IMR-90 (cell line): Measurements from ENCODE around the gene LGALS4. TPM values are rescaled to one million over a fixed set of nuclear protein-coding genes. Genes with fewer than 3 reads are reported as not detected.
"Not testable (repeated sequence)": the region's sequence is repeated elsewhere in the genome, so short reads cannot be mapped to it uniquely, and the experiment has no call there.

ENCODE experiments used
- ATAC-seq: fragments of 200-7000 bp; cut with Tn5 transposase; 2 replicates; pipeline ENCODE4 v1.9.1; 2020; ENCODE audit warnings: low read depth, mild to moderate bottlenecking, moderate library complexity
- BruUV-seq: library from RNA; stranded (reverse); fragments of 400-500 nt; replicated peaks from 2 replicates; lab custom pipeline; 2021; lab: Mats Ljungman, UMichigan
- CTCF ChIA-PET: fragments of 300-600 bp; formaldehyde crosslinking; extraction: SDS; loops from one replicate; lab custom pipeline; 2021; ENCODE audit warnings: antibody characterized with exemption; lab: Yijun Ruan, JAX
- POLR2A ChIA-PET: fragments of 300-600 bp; sonication (Branson Sonifier 250); formaldehyde crosslinking; loops from one replicate; lab custom pipeline; 2022; ENCODE audit warnings: antibody characterized with exemption; ENCODE audit not compliant: unreplicated experiment; lab: Charles Lee
- DNase-seq: peaks from one replicate; pipeline ENCODE4 v3.0.0; 2013
- H2AFZ ChIP-seq: replicated peaks from 2 replicates; pipeline ENCODE3; 2013; ENCODE audit warnings: low read length, mild to moderate bottlenecking; ENCODE audit not compliant: poor library complexity
- H2AK5ac ChIP-seq: 2 replicates; pipeline ENCODE4 v1.6.1; 2013; ENCODE audit warnings: low read depth, low read length, inconsistent platforms
- H2AK9ac ChIP-seq: replicated peaks from 2 replicates; pipeline ENCODE3; 2013; ENCODE audit warnings: mild to moderate bottlenecking, low read depth, low read length, moderate library complexity; ENCODE audit not compliant: poor library complexity
- H2BK120ac ChIP-seq: 2 replicates; pipeline ENCODE4 v1.6.1; 2013; ENCODE audit warnings: low read depth, low read length, inconsistent platforms
- H2BK15ac ChIP-seq: 3 replicates; pipeline ENCODE4 v1.6.1; 2013; ENCODE audit warnings: low read depth, low read length, inconsistent platforms
- H2BK20ac ChIP-seq: 2 replicates; pipeline ENCODE4 v1.6.1; 2013; ENCODE audit warnings: low read depth, mild to moderate bottlenecking, inconsistent platforms, low read length, moderate library complexity
- H2BK5ac ChIP-seq: 2 replicates; pipeline ENCODE4 v1.6.1; 2013; ENCODE audit warnings: mild to moderate bottlenecking, low read depth, low read length, inconsistent platforms; ENCODE audit not compliant: poor library complexity, severe bottlenecking
- H3K14ac ChIP-seq: replicated peaks from 2 replicates; pipeline ENCODE4 v1.6.1; 2013; ENCODE audit warnings: low read depth, low read length, inconsistent platforms
- H3K18ac ChIP-seq: 2 replicates; pipeline ENCODE4 v1.6.1; 2013; ENCODE audit warnings: low read depth, low read length, control low read depth
- H3K23ac ChIP-seq: 2 replicates; pipeline ENCODE4 v1.6.1; 2013; ENCODE audit warnings: low read depth, low read length, inconsistent platforms
- H3K27ac ChIP-seq: 2 replicates; pipeline ENCODE4 v1.5.1; 2013; ENCODE audit warnings: mild to moderate bottlenecking, control low read depth, low read length; ENCODE audit not compliant: insufficient read depth
- H3K27me3 ChIP-seq: 2 replicates; pipeline ENCODE4 v1.6.1; 2013; ENCODE audit warnings: low read length; ENCODE audit not compliant: control insufficient read depth, insufficient read depth
- H3K36me3 ChIP-seq: 2 replicates; pipeline ENCODE4 v1.6.1; 2013; ENCODE audit warnings: low read length, mixed read lengths; ENCODE audit not compliant: control insufficient read depth, insufficient read depth
- H3K4ac ChIP-seq: 2 replicates; pipeline ENCODE4 v1.6.1; 2013; ENCODE audit warnings: low read depth, low read length, inconsistent platforms
- H3K4me1 ChIP-seq: 2 replicates; pipeline ENCODE4 v1.6.1; 2013; ENCODE audit warnings: low read length, mixed read lengths; ENCODE audit not compliant: control insufficient read depth, insufficient read depth
- H3K4me2 ChIP-seq: 2 replicates; pipeline ENCODE4 v1.6.1; 2013; ENCODE audit warnings: low read depth, mild to moderate bottlenecking, control low read depth, low read length, moderate library complexity
- H3K4me3 ChIP-seq: 2 replicates; pipeline ENCODE4 v1.5.1; 2013; ENCODE audit warnings: low read depth, mild to moderate bottlenecking, control low read depth, low read length, moderate library complexity; ENCODE audit not compliant: insufficient read depth
- H3K56ac ChIP-seq: 2 replicates; pipeline ENCODE4 v1.6.1; 2013; ENCODE audit warnings: low read length, inconsistent platforms; ENCODE audit not compliant: insufficient read depth; ENCODE audit errors: extremely low read depth
- H3K79me1 ChIP-seq, 2 experiments: 2 replicates each; pipeline ENCODE4 v1.6.1; 2013; ENCODE audit warnings: low read length in 2 of 2, inconsistent platforms in 1 of 2, low read depth in 1 of 2
- H3K9ac ChIP-seq: 2 replicates; pipeline ENCODE4 v1.6.1; 2013; ENCODE audit warnings: low read depth, low read length, control low read depth
- H3K9me1 ChIP-seq: 2 replicates; pipeline ENCODE4 v1.6.1; 2013; ENCODE audit warnings: low read length, inconsistent platforms; ENCODE audit not compliant: insufficient read depth
- H3K9me3 ChIP-seq: 2 replicates; pipeline ENCODE4 v1.6.1; 2013; ENCODE audit warnings: low read length; ENCODE audit not compliant: control insufficient read depth, insufficient read depth
- H4K20me1 ChIP-seq: 2 replicates; pipeline ENCODE4 v1.6.1; 2013; ENCODE audit warnings: low read length, inconsistent platforms; ENCODE audit not compliant: insufficient read depth
- H4K5ac ChIP-seq: 2 replicates; pipeline ENCODE4 v1.6.1; 2013; ENCODE audit warnings: mild to moderate bottlenecking, low read depth, low read length, control low read depth
- H4K8ac ChIP-seq, 2 experiments: 2 replicates each; pipeline ENCODE4 v1.6.1; 2013; ENCODE audit warnings: low read depth in 2 of 2, low read length in 2 of 2, control low read depth in 1 of 2, inconsistent platforms in 1 of 2
- H4K91ac ChIP-seq: 2 replicates; pipeline ENCODE4 v1.6.1; 2013; ENCODE audit warnings: low read depth, low read length, inconsistent platforms; ENCODE audit not compliant: insufficient read depth
- BHLHE40 ChIP-seq: fragments of 150-350 bp; IDR thresholded peaks from 2 replicates; pipeline ENCODE4 v1.6.1; 2016; ENCODE audit warnings: mild to moderate bottlenecking, low read depth, low read length
- MXI1 ChIP-seq: IDR thresholded peaks from 2 replicates; pipeline ENCODE4 v1.6.1; 2012; ENCODE audit warnings: low read depth, mild to moderate bottlenecking, low read length, moderate library complexity, borderline replicate concordance
- POLR2A ChIP-seq: IDR thresholded peaks from 2 replicates; pipeline ENCODE4 v1.6.1; 2012; ENCODE audit warnings: mild to moderate bottlenecking, low read depth, low read length
- WGBS, 2 experiments: methylation state at CpG; one replicate each; pipeline versions ENCODE4 v1.1.5 to v1.1.7; 2013; ENCODE audit warnings: missing lambda C conversion rate in 2 of 2; ENCODE audit not compliant: insufficient read length in 1 of 2; ENCODE audit errors: extremely low coverage in 2 of 2; 5-methylcytosine and 5-hydroxymethylcytosine counted together
- dilution Hi-C: fragments of 300-500 bp; cut with HindIII; formaldehyde crosslinking; loops from one replicate; pipeline ENCODE4 v1.14.3; 2018; ENCODE audit warnings: low sequenced_read_pairs; ENCODE audit not compliant: unreplicated experiment
- in situ Hi-C: fragments of 300-500 bp; cut with MboI; formaldehyde crosslinking; loops from 3 replicates; pipeline ENCODE4 v1.14.3; 2019; ENCODE audit warnings: low sequenced_read_pairs, inconsistent platforms, mixed read lengths
- intact Hi-C: fragments of 100-400 bp; cut with micrococcal nuclease; formaldehyde crosslinking; loops from 2 replicates; pipeline ENCODE4 v1.10.0; 2022
- polyA plus RNA-seq, 3 experiments: library from polyadenylated mRNA; depleted of rRNA; stranded (reverse); fragments of >200 nt; gene quantifications; 2 replicates each; pipeline ENCODE4 v1.2.3, GENCODE V29; 2012; ENCODE audit warnings: low replicate concordance in 1 of 3
- total RNA-seq: library from RNA; depleted of rRNA; stranded (reverse); fragments of >200 nt; gene quantifications from 2 replicates; pipeline ENCODE4 v1.2.3, GENCODE V29; 2012
- TF ChIP-seq, protein P1 (sequence below): fragments of 150-350 bp; IDR thresholded peaks from 2 replicates; pipeline ENCODE4 v1.6.1; 2017; ENCODE audit warnings: mild to moderate bottlenecking, antibody characterized with exemption, low read length, low read depth

Gene LGALS4
- total and polyA plus RNA-seq, 2 of the 4 experiments (the other 2 are of a cell fraction), result 0.29 TPM; not detected in 1

DNA sequence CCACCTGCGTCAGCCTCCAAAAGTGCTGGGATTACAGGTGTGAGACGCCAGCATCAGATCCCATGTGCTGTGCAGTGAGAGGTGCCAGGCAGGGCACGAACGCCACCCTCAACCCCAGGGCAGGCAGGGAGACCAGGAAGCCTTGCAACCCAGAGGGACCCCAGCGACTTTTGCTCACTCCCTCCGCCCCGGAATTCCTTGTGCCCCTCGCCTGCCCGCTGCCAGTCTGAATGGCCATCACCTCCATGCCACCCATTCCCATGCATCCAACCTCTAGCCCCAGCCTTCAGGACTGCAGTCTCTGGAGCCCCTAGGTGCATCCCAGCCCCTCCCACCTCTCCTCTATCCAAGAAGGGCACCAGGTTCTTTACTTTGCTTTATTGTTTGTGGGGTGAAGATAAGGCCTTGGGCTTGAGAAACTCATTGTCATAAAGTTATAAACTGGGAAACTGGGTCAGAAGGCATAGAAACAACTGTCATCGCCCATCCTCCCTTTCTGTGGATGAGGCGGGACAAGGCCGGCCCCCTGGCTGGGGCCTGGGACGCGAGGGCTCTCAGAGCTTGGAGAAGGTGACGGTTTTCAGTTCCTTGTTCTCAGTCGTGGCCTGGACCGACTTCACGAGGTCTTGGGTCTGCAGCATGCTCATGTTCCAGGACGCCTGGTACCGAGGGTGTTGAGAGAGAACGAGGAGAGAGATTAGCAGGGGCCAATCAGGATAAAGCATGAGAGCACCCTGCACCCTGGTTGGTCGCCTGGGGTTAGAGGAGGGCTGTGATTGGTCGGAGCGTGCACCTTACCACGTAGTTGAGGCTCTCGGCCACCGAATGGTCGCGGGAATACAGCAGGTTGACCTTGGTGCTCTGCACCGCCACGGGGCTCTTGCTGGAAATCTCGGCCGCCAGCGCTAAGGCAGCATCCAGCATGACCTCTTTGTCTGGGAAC lies 2.6 kb upstream of the LGALS4 start:
- Histone ChIP-seq H3K27ac (no peak overlapping the region), H2AFZ (no peak overlapping the region), H2BK20ac (no peak overlapping the region), H2BK5ac (no peak overlapping the region), H3K4me3 (no peak overlapping the region), H3K9me3 (no peaks in the 10 kb centered on the region), H3K23ac (no peak overlapping the region), H4K5ac (no peak overlapping the region), H4K20me1 (no peaks in the 10 kb centered on the region), H3K27me3 (no peaks in the 10 kb centered on the region), H2BK15ac (no peak overlapping the region), H3K79me1 (0 out of 4 replicates have a peak, but pooled peaks cover 0 to 2% of the 10 kb centered on the region in 2 experiments), H3K4me1 (no peaks in the 10 kb centered on the region), H3K36me3 (peaks cover 28% of the 10 kb centered on the region), H4K8ac (no peak overlapping the region), H3K14ac (no peak overlapping the region), H2BK120ac (no peak overlapping the region), H3K56ac (no peak overlapping the region), H3K9ac (no peak overlapping the region), H2AK5ac (no peak overlapping the region), H2AK9ac (no peak overlapping the region), H3K18ac (no peak overlapping the region), H3K4ac (no peak overlapping the region), H3K4me2 (no peak overlapping the region), H4K91ac (no peak overlapping the region), H3K9me1 (0 out of 2 replicates have a peak, but pooled peaks cover 10% of the 10 kb centered on the region)
- in situ Hi-C loops (no loop called here), intact Hi-C loops (no loop called here), dilution Hi-C loops (no loop called here)
- TF ChIP-seq POLR2A, result no peak
- TF ChIP-seq, protein P1, sequence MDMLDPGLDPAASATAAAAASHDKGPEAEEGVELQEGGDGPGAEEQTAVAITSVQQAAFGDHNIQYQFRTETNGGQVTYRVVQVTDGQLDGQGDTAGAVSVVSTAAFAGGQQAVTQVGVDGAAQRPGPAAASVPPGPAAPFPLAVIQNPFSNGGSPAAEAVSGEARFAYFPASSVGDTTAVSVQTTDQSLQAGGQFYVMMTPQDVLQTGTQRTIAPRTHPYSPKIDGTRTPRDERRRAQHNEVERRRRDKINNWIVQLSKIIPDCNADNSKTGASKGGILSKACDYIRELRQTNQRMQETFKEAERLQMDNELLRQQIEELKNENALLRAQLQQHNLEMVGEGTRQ, result no peak
- no peak for TF ChIP-seq BHLHE40
- no peak for TF ChIP-seq MXI1
- BruUV-seq, result TSS peak; percentile 86
- POLR2A ChIA-PET, result no interaction called here
- 94% methylated on average over 12 of the region's 34 CpGs; no CpG with 5 or more reads in 1 of the 2 experiments for WGBS, 2 experiments
- ATAC-seq (no peak), DNase-seq (no peak)
- CTCF ChIA-PET, result no interaction called here

- H2AFZ ChIP-seq, H4K5ac ChIP-seq, H2AK9ac ChIP-seq, H4K20me1 ChIP-seq, H3K4me3 ChIP-seq, intact Hi-C loops, H3K4ac ChIP-seq, ATAC-seq, CTCF ChIA-PET, H3K4me1 ChIP-seq, in situ Hi-C loops, DNase-seq, H2BK20ac ChIP-seq, H3K79me1 ChIP-seq, H3K56ac ChIP-seq, H4K8ac ChIP-seq, H3K9ac ChIP-seq, BruUV-seq, H3K9me1 ChIP-seq, H3K4me2 ChIP-seq, H2BK15ac ChIP-seq, H3K9me3 ChIP-seq, H2AK5ac ChIP-seq, H3K27ac ChIP-seq, H3K18ac ChIP-seq, H4K91ac ChIP-seq, H3K23ac ChIP-seq, H2BK120ac ChIP-seq, dilution Hi-C loops, H2BK5ac ChIP-seq, H3K14ac ChIP-seq, H3K27me3 ChIP-seq, POLR2A ChIA-PET: not testable (repeated sequence)
- WGBS, 2 experiments, result no CpG with 5 or more reads among the region's 2 CpGs
- H3K36me3 ChIP-seq, result peaks cover 28% of the 10 kb centered on the region
Observed at GRCh38 chr19:38813932-38814331, 1.2 kb upstream of the LGALS4 start.
